ENCODE results near the gene CADPS.

CADPS gene

DNA sequence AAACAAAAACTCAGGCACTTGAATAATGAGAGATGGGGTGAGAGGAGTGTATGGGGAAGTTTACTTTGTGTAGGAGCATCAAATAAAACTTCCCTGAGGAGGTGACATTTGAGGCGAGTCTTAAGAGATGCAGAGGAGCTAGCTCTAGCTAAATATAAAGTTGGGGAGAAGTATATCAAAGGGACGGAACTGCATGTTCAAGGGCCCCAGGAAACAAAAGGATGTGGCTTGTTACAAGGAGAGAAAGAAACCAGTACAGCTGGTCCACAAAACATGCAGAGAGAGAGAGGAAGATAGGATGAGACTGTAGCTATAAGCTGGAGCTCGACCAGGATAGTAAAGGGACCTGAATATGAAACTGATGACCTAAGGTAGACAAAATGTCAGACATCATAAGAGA lies 519.5 kb downstream of the CADPS start:
- Histone ChIP-seq H3K9me3 (ENCODE audit: insufficient read depth, low read depth, low read length) (no peaks in the 10 kb centered on the region), H3K4me1 (ENCODE audit: insufficient read depth, low read length, poor library complexity, severe bottlenecking) (no peaks in the 10 kb centered on the region), H2AFZ (ENCODE audit: low read length) (no peak overlapping the region), H3K27me3 (ENCODE audit: insufficient read depth, low read length, poor library complexity, severe bottlenecking) (no peaks in the 10 kb centered on the region), H3K9ac (ENCODE audit: low read depth, low read length, poor library complexity, severe bottlenecking) (no peak overlapping the region), H3F3A (ENCODE audit: low read depth) (no peaks in the 10 kb centered on the region), H4K20me1 (ENCODE audit: insufficient read depth, low read length, poor library complexity, severe bottlenecking) (no peaks in the 10 kb centered on the region), H3K36me3 (ENCODE audit: insufficient read depth, low read length) (no peaks in the 10 kb centered on the region), H3K9me2 (replicated peaks; ENCODE audit: low read depth, low read length) (no peaks in the 10 kb centered on the region), H3K4me2 (ENCODE audit: low read depth, low read length, poor library complexity, severe bottlenecking) (no peak overlapping the region), H3K4me3 (ENCODE audit: low read length, poor library complexity, severe bottlenecking) (no peak overlapping the region), H3K79me2 (ENCODE audit: insufficient read depth, low read length) (no peaks in the 10 kb centered on the region)
- TF ChIP-seq, protein P1, sequence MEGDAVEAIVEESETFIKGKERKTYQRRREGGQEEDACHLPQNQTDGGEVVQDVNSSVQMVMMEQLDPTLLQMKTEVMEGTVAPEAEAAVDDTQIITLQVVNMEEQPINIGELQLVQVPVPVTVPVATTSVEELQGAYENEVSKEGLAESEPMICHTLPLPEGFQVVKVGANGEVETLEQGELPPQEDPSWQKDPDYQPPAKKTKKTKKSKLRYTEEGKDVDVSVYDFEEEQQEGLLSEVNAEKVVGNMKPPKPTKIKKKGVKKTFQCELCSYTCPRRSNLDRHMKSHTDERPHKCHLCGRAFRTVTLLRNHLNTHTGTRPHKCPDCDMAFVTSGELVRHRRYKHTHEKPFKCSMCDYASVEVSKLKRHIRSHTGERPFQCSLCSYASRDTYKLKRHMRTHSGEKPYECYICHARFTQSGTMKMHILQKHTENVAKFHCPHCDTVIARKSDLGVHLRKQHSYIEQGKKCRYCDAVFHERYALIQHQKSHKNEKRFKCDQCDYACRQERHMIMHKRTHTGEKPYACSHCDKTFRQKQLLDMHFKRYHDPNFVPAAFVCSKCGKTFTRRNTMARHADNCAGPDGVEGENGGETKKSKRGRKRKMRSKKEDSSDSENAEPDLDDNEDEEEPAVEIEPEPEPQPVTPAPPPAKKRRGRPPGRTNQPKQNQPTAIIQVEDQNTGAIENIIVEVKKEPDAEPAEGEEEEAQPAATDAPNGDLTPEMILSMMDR (conservative IDR thresholded peaks at IDR 0.05; ENCODE audit: low read length): no peak
- TF ChIP-seq EZH2phosphoT487 (IDR thresholded peaks at IDR 0.05; ENCODE audit: borderline replicate concordance): no peak

All from Loucy (cell line).